GM19395 (cell line): ENCODE results near the gene THSD1.
A peak's percentile ranks its signal among the peaks of the same experiment; 100 is the strongest.

Experiments
- ATAC-seq: cut with Tn5 transposase; IDR thresholded peaks from one replicate; pipeline ENCODE4 v1.9.1; 2021; ENCODE audit warnings: mild to moderate bottlenecking, moderate library complexity; ENCODE audit not compliant: unreplicated experiment

THSD1 gene

DNA sequence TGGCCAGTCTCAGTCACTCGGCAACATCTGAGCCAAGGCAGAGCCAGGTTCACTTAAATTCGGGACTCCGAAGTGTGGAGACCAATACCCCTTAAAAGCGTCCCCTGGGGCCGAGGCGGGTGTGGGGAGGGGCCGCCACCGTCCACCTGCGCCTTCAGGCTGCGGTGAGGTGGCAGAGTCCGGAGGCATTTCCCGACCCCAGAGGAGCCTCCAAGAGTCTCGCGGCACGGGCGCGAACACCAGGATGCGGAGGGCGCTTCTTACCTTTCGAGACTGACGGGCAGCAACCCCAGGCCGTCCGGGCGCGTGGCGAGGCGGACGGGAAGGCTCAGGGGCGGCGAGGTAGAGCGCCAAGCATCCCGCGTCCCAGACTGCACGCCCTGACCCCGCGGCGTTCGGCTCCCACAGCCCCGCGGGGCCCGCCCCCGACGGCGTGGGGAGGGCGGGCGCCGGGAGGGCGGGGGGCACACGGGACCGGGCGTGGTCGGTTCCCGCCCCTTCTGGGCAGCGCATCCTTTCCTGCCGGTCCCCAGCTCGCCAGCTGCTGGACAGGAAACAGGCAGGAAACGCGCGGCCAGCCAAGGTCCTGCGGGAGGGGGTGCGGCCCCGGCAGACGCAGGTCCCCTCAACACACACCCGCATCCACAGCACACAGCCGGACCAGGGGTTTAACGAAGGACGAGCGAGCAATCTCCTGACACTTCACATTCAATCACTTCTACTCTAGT, at the start of gene THSD1:
Gene THSD1, minus strand, starts transcription at position 406 of the 728 bp plus-strand sequence. CDS start 3,572 bp downstream, outside the sequence.
- ATAC-seq: peak; percentile 61

- peak; percentile 40 for ATAC-seq
These were observed 49.7 kb upstream of the THSD1 start for GRCh38 chr13:52455677-52456041.

DNA sequence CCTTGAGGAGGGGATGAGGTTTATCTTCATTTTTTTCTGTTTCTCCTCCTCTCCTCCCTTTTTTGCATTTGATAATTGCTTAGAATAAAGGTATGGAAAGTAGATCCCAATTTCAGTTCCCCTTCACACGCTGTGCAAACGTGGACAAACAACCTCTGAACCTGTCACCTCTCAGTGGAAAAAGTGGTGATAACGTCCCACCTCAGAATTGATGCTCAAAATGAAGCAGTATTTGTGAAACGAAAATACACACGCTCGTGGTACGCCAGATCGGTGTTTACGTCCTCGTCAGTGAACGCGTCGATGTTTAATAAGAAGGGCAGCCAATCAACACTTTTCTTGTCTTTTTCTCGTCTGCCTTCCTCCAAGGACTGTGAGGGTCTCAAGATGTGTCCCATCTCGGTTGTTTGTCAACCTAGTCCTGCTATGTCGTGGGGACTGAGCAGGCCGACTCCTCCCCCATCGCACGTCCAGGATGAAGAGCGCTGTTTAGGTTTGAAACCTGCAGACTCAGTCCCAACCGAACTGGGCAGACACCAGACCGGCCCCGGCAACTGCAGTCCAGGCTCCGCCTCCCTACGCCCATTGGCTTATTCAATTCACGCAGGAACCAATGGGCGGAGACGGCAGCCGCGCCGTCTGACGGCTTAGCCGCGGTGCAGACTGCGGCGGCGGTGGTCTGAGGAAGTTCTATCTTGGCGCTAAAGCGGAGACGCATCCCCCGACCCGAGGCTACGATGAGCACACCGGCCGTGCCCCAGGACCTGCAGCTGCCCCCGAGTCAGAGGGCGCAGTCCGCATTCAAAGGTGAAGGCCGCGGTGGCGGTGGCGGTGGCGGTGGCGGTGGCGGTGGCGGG, 49.1 kb upstream of the THSD1 start, which contains the start of gene CKAP2:
Gene CKAP2, plus strand, starts transcription at position 659 of the 857 bp plus-strand sequence. Its CDS starts 79 bp downstream, at position 738.
- ATAC-seq: peak; percentile 83

- peak; percentile 32 for ATAC-seq
These were observed 48.5 kb upstream of the THSD1 start for GRCh38 chr13:52454459-52454819.

DNA sequence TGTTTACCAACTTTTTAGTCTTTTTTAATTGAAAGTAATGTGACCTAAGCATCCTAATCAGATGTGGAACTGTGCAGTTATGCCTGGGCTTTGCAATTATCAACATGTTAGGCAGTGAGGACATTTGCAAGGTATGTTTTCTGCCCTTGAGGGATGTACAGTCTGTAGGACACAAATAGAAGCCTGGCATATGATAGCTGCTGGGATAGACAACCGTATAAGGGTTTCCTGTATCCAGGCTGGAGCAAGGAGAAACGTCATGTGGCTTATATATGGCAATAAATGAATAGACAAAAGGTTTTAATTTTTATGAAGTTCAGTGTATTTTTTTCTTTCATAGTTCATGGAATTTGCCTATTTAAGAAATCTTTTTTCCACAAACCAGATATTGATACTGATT, 46.5 kb upstream of the THSD1 start:
- no peak for ATAC-seq

DNA sequence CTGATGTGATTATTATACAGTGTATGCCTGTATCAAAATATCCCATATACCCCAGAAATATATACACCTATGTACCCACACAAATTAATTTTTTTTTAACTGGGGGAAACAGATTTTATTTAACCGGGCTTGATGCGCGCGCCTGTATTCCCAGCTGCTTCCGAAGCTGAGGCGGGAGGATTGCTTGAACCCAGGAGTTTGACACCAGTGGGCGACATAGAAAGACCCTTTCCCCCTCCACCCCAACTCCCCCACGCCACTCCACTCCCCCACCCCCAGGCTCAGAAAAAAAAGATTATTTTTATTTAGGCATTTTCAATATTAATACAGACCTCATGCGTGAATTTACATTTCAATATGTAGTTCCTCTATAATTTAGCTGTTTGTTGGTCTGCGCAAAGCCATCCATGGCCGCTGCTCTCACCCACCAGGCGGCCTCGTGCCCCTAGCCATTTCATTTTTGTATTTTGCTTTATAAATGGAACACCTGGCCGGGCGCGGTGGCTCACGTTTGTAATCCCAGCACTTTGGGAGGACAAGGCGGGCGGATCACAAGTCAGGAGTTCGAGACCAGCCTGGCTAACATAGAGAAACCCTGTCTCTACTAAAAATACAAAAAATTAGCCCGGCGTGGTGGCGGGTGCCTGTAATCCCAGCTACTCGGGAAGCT, 45.3 kb upstream of the THSD1 start:
- ATAC-seq: no peak

DNA sequence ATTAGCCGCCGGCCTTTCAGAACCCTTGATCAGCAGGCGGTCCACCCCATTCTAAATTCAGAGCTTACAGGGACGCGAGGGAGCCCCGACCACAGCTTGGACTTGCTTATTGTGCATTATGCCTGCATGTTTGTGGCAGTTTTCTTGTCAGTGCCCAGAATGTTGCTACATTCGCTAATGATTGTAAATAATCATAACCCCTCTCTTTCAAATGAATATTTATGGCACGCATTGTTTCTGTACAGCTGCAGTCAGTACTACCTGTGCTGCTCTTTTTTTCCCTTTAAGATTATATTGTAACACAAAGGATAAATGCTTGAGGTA, 44.8 kb upstream of the THSD1 start:
- no peak for ATAC-seq

DNA sequence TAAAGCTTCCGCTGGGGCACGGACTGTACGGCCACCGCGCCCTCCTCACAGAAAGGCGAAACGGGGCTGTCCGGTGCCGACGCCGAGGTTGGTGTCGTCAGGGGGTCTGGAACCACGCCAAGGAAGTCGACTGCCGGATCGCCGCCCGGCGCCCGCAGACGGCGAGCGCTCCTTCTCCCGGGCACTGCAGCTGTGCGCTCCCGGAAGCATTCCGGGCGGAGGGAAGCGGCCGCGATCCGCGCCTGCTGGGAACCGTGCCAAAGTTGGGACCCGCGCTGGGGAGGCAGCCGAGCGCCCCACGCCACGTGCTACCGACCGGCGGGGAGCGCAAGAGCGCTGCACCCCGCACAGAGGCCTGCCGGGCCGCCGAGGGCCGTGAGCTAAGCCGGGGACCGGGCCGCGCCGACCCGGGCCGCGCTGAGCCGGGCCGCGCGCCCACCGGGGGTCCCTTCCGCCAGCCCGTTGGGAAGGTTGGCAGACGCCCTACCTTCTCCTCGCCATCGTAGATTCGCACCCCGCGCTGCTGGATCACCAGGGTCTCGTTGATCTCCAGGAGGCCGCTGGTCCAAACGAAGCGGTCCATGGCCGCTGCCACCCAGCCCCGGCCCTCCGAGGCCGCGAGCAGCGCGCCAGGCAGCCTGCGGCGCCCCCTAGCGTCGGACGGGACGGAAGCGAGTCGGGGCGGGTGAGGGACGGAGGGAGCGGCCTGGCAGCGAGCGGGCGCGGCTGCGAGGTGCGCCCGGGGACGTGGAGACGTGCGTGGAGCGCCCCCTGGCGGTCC, 44.2 kb upstream of the THSD1 start, which contains the start of gene VPS36:
Gene VPS36, minus strand, starts transcription at position 623 of the 781 bp plus-strand sequence. Its CDS starts 40 bp downstream, at position 583.
- peak; percentile 67 for ATAC-seq

DNA sequence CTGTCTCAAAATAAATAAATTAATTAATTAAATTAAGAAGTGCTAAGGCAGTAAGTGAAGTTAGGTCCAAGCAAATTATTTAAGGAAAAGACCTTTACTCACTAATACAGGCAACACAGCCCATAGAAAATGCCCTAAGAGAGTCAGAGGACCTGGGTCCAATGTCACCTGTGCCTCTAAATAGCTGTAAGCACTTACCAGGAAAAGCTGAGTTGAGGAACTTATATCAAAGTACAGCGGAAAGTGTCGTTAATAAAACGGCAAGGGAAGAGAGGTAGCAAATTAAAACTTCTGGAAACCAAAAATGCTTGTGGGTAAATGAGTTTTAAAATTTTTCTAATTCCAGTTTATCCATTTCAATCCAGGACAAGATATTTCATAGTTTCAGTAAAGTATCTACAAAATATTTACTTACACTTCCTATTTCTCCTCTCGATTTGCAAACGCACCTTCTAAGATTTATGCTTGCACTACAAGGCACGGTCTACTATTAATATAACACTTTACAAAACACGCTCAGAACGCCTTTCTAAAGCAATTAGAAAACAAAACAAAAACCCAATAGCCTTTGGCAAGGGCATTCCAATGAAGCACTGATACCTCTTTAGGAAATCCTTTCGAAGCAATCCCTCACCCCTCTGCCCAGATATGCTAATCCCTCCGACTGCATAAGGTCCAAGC, 43.5 kb upstream of the THSD1 start:
- ATAC-seq: peak; percentile 1

- ATAC-seq: no peak
These were observed 42.0 kb upstream of the THSD1 start for GRCh38 chr13:52447815-52448552.

- ATAC-seq: no peak
These were observed 41.4 kb upstream of the THSD1 start for GRCh38 chr13:52447354-52447753.

GRCh38 chr13:52446265-52446664, 40.3 kb upstream of the THSD1 start:
- no peak for ATAC-seq

DNA sequence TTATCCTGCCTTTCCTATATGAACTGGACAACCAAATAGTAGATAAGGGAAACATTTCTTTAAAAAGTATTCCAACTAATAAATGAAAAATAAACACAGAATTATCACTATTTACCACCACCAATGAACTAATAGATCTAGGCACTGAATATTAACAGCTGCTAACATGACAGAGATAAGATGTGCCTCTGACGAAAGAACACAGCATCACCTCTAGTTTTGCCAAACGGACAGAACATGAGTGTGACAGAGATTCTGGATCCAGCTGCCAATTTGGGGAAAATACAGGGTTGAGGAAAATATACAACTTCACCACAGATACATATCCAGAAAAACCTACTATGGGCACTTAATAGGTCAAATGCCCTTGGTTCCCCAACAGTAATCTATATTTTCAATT, 26.5 kb upstream of the THSD1 start:
- ATAC-seq: no peak

GRCh38 chr13:52428295-52428694, 22.3 kb upstream of the THSD1 start:
- no peak for ATAC-seq

GRCh38 chr13:52421216-52421615, 15.2 kb upstream of the THSD1 start:
- no peak for ATAC-seq

DNA sequence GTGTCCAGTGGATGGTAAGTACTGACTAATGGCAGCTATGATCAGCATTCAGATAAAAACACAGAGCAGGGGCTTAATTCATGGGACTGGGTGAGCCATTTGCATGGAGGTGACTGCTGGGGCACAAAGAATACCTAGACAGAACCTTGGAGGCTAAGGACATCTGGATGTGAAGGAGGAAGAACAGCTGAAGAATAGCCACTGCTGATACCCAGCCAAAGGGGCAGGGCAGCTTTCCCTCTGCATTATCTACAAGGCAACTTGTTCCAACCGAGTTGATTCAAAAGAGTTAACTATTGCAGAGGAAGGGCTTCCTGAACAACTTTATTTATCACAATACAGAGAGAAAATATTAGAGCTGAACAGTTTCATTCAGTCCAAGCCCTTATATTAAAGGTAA, 13.1 kb upstream of the THSD1 start:
- ATAC-seq: no peak

GRCh38 chr13:52414963-52415362, 9.0 kb upstream of the THSD1 start:
- ATAC-seq: no peak

DNA sequence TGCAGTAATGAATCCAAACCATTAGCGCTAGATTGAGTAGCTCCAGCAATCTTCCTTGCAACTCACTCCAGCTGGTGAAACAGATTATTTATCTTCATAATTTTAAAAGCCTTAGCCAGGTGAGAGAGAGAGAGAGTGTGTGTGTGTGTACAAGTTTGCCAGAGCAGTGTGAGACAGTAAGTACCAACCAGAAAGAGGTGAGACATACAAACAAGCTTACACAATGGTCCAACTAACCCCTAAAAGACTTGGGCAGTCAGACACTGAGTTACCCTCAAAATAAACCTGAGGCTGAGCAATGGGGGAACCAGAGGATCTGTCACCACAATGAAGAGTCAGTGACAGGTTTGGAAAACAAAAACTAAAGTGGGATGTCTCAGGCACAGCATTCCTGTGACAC, 8.1 kb upstream of the THSD1 start:
- no peak for ATAC-seq

DNA sequence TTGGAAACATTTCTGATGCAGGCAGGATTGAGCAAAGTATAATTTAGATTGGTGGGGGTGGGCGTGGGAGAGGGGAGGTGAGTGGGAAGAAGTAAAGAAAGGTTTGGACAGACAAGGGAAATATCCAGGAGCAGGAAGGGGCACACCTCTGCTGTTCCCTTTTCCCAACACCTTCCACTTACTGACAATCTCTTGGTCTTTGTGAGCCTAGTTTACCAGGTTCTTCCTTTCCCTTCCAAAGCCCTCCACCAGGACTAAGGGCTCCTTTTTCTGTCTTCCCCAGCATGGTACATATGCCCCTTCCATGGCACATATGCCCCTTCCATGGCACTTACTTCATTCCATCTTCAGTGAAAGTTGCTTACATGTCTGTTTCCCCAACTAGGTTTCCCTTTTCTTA, 6.2 kb upstream of the THSD1 start:
- ATAC-seq: no peak

- ATAC-seq: peak; percentile 89
These were observed 5.7 kb upstream of the THSD1 start for GRCh38 chr13:52411629-52412028.
